Measurements from ENCODE around the gene STUB1. TPM values are rescaled to one million over a fixed set of nuclear protein-coding genes. Genes with fewer than 3 reads are reported as not detected.

STUB1 gene
- total and polyA plus RNA-seq, 2 donors (not counting 3 experiments of a cell fraction or from before 2014, with no cell fraction given): 107 to 147 TPM

- Histone ChIP-seq H4K20me1 (replicated peaks; ENCODE audit: control insufficient read depth, extremely low read depth, insufficient read depth, low read length) (no peaks in the 10 kb centered on the region), H2AFZ (ENCODE audit: low read depth, low read length) (no peak overlapping the region), H3K27ac (ENCODE audit: insufficient read depth, low read depth, low read length) (no peak overlapping the region), H3K9ac (replicated peaks; ENCODE audit: extremely low read depth, insufficient read depth, low read length) (no peak overlapping the region), H3K4me1 (ENCODE audit: control insufficient read depth, extremely low read depth, insufficient read depth, low read length) (no peaks in the 10 kb centered on the region), H3K9me3 (replicated peaks; ENCODE audit: control insufficient read depth, insufficient read depth, low read length) (no peaks in the 10 kb centered on the region), H3K4me3 (replicated peaks in 1 of 3; ENCODE audit: insufficient read depth in 1 of 3, low read depth in 1 of 3, low read length in 3 of 3) (no peak overlapping the region), H3K4me2 (ENCODE audit: insufficient read depth, low read length) (no peak overlapping the region), H3K36me3 (ENCODE audit: control insufficient read depth in 2 of 2, extremely low read depth in 1 of 2, insufficient read depth in 2 of 2, low read length in 2 of 2) (no peaks in the 10 kb centered on the region), H3K79me2 (ENCODE audit: control insufficient read depth, insufficient read depth, low read length) (no peaks in the 10 kb centered on the region), H3K9me1 (replicated peaks; ENCODE audit: control insufficient read depth, extremely low read depth, insufficient read depth, low read length) (no peaks in the 10 kb centered on the region), H3K27me3 (ENCODE audit: control insufficient read depth in 2 of 2, insufficient read depth in 2 of 2, low read length in 2 of 2) (peaks cover 39 to 44% of the 10 kb centered on the region in 2 experiments)
- FAIRE-seq: no peak
- intact Hi-C loops (cut with micrococcal nuclease) (no loop called here), dilution Hi-C loops (cut with MboI; ENCODE audit: extremely low pct_ligation_motif_present, low sequenced_read_pairs) (no loop called here)
- TF ChIP-seq MYC (IDR thresholded peaks at IDR 0.05; ENCODE audit: low read depth, low read length): no peak
- no peak for TF ChIP-seq POLR2AphosphoS5 (IDR thresholded peaks at IDR 0.05; ENCODE audit: insufficient read depth, low read depth, low read length)
- no peak for TF ChIP-seq CTCF (IDR thresholded peaks at IDR 0.05; ENCODE audit: extremely low read depth in 1 of 2, insufficient read depth in 1 of 2, low read depth in 1 of 2, low read length in 2 of 2)
- no peak for TF ChIP-seq JUN (IDR thresholded peaks at IDR 0.05; ENCODE audit: borderline replicate concordance, insufficient read depth, insufficient read length, low read depth)
- TF ChIP-seq EZH2 (IDR thresholded peaks at IDR 0.05; ENCODE audit: borderline replicate concordance, low read depth, low read length, severe bottlenecking): no peak
- no peak for TF ChIP-seq POLR2A (IDR thresholded peaks at IDR 0.05; ENCODE audit: low read depth, low read length)
- no peak for TF ChIP-seq MAX (IDR thresholded peaks at IDR 0.05; ENCODE audit: insufficient read depth, insufficient read length)
- TF ChIP-seq FOS (IDR thresholded peaks at IDR 0.05; ENCODE audit: borderline replicate concordance, insufficient read depth, low read length): no peak
- TF ChIP-seq GATA2 (IDR thresholded peaks at IDR 0.05; ENCODE audit: insufficient read depth, insufficient read length, low read depth, low read length): no peak
- POLR2A ChIA-PET: no interaction called here
- DNase-seq (ENCODE audit: low read depth, low spot score): no peak
- BruUV-seq (replicated peaks): no TSS peak
- CTCF ChIA-PET: interaction anchor here (0.7 to 2.7 kb wide), 5 partner anchors 11 to 81 kb away, joined by 3 to 10 read pairs (median 4); partner anchors contain the start of genes ANTKMT, METRN and WDR24
These were observed 23.8 kb downstream of the STUB1 start for GRCh38 chr16:704047-704446.

All from endothelial cell of umbilical vein (primary cell).